NB4 (cell line): ENCODE data around the gene DCDC2.

Source experiments
- MYC ChIP-seq: IDR thresholded peaks from 2 replicates; pipeline ENCODE4 v1.6.1; 2011; ENCODE audit warnings: low read depth, low read length
- TF ChIP-seq, protein P1 (sequence below): IDR thresholded peaks from one replicate; pipeline ENCODE4 v1.5.1; 2012; ENCODE audit warnings: low read depth, low read length

DNA sequence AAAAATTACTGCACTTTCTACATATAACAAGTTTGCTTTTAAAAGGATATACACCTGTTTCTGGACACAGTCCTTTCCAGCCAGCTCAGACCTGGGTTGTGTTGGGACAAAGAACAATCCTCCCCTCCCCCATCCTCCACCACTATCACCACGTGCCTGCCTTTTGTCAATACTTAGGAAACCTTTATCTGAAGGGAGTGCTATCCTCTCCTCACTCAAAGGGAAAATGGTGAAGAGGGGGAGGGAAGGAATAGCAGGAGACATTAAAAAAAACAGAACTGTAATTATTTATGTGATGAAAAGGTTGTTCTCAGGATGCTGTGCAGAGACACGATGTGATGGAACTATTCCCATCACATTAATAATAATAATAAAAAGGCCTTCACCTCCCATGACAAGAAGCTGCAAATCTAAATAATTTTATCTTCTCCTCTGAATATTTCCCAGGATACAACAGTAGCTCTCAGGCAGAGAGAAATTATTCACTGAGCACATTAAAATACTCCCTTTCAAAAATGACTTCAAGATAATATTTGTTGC, 126.4 kb downstream of the DCDC2 start:
- TF ChIP-seq, protein P1, sequence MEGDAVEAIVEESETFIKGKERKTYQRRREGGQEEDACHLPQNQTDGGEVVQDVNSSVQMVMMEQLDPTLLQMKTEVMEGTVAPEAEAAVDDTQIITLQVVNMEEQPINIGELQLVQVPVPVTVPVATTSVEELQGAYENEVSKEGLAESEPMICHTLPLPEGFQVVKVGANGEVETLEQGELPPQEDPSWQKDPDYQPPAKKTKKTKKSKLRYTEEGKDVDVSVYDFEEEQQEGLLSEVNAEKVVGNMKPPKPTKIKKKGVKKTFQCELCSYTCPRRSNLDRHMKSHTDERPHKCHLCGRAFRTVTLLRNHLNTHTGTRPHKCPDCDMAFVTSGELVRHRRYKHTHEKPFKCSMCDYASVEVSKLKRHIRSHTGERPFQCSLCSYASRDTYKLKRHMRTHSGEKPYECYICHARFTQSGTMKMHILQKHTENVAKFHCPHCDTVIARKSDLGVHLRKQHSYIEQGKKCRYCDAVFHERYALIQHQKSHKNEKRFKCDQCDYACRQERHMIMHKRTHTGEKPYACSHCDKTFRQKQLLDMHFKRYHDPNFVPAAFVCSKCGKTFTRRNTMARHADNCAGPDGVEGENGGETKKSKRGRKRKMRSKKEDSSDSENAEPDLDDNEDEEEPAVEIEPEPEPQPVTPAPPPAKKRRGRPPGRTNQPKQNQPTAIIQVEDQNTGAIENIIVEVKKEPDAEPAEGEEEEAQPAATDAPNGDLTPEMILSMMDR, result no peak
- no peak for TF ChIP-seq MYC
